ENCODE results near the gene ZNF469. TPM values are rescaled to one million over a fixed set of nuclear protein-coding genes. Genes with fewer than 3 reads are reported as not detected.

Gene ZNF469
- total and polyA plus RNA-seq, 2 donors (not counting 3 experiments of a cell fraction or from before 2014, with no cell fraction given) = 0.90 to 5.7 TPM

DNA sequence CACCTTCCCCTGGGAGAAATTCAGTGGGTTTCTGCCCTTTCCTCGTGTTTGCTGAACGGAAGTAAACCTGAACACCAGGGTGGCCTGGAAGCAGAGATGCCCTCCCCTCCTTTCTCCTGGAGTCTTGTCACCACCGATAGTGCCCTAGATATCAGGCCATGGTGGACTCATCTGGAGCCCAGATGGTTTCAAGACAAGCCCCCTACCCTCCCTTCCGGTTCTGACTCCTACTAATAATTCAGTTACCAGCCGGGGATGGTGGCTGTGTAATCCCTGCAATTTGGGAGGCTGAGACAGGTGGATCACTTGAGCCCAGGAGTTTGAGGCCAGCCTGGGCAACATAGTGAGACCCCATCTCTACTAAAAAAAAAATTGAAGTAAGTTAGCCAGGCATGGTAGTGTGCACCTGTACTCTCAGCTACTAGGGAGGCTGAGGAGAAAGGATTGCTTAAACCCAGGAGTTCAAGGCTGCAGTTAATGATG is 2.4 kb downstream of the ZNF469 start:
- Histone ChIP-seq H3K27me3 (ENCODE audit: control insufficient read depth in 2 of 2, insufficient read depth in 2 of 2, low read length in 2 of 2) (peaks cover 7 to 9% of the 10 kb centered on the region in 2 experiments), H3K36me3 (ENCODE audit: control insufficient read depth in 2 of 2, extremely low read depth in 1 of 2, insufficient read depth in 2 of 2, low read length in 2 of 2) (no peaks in the 10 kb centered on the region), H3K9me1 (replicated peaks; ENCODE audit: control insufficient read depth, extremely low read depth, insufficient read depth, low read length) (no peaks in the 10 kb centered on the region), H3K27ac (ENCODE audit: insufficient read depth, low read depth, low read length) (no peak overlapping the region), H3K9me3 (replicated peaks; ENCODE audit: control insufficient read depth, insufficient read depth, low read length) (no peaks in the 10 kb centered on the region), H3K9ac (replicated peaks; ENCODE audit: extremely low read depth, insufficient read depth, low read length) (no peak overlapping the region), H3K4me1 (ENCODE audit: control insufficient read depth, extremely low read depth, insufficient read depth, low read length) (no peaks in the 10 kb centered on the region), H2AFZ (ENCODE audit: low read depth, low read length) (no peak overlapping the region), H3K4me2 (ENCODE audit: insufficient read depth, low read length) (no peak overlapping the region), H4K20me1 (replicated peaks; ENCODE audit: control insufficient read depth, extremely low read depth, insufficient read depth, low read length) (no peaks in the 10 kb centered on the region), H3K79me2 (ENCODE audit: control insufficient read depth, insufficient read depth, low read length) (no peaks in the 10 kb centered on the region), H3K4me3 (replicated peaks in 1 of 3; ENCODE audit: insufficient read depth in 1 of 3, low read depth in 1 of 3, low read length in 3 of 3) (no peak overlapping the region)
- dilution Hi-C loops (cut with MboI; ENCODE audit: extremely low pct_ligation_motif_present, low sequenced_read_pairs) = no loop called here
- POLR2A ChIA-PET = no interaction called here
- DNase-seq (ENCODE audit: low read depth, low spot score) (no peak), FAIRE-seq (no peak)
- intact Hi-C loops (cut with micrococcal nuclease) = no loop called here
- no TSS peak for BruUV-seq (replicated peaks)
- CTCF ChIA-PET = interaction anchor here (0.8 kb wide), 1 partner anchor 8 kb away, joined by 4 read pairs; no protein-coding TSS in a partner anchor
- TF ChIP-seq POLR2A (IDR thresholded peaks at IDR 0.05; ENCODE audit: low read depth, low read length) (no peak), MYC (IDR thresholded peaks at IDR 0.05; ENCODE audit: low read depth, low read length) (no peak), JUN (IDR thresholded peaks at IDR 0.05; ENCODE audit: borderline replicate concordance, insufficient read depth, insufficient read length, low read depth) (no peak)
- TF ChIP-seq, protein P1, sequence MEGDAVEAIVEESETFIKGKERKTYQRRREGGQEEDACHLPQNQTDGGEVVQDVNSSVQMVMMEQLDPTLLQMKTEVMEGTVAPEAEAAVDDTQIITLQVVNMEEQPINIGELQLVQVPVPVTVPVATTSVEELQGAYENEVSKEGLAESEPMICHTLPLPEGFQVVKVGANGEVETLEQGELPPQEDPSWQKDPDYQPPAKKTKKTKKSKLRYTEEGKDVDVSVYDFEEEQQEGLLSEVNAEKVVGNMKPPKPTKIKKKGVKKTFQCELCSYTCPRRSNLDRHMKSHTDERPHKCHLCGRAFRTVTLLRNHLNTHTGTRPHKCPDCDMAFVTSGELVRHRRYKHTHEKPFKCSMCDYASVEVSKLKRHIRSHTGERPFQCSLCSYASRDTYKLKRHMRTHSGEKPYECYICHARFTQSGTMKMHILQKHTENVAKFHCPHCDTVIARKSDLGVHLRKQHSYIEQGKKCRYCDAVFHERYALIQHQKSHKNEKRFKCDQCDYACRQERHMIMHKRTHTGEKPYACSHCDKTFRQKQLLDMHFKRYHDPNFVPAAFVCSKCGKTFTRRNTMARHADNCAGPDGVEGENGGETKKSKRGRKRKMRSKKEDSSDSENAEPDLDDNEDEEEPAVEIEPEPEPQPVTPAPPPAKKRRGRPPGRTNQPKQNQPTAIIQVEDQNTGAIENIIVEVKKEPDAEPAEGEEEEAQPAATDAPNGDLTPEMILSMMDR (IDR thresholded peaks at IDR 0.05; ENCODE audit: extremely low read depth in 1 of 2, insufficient read depth in 1 of 2, low read depth in 1 of 2, low read length in 2 of 2) = no peak
- TF ChIP-seq, protein P2, sequence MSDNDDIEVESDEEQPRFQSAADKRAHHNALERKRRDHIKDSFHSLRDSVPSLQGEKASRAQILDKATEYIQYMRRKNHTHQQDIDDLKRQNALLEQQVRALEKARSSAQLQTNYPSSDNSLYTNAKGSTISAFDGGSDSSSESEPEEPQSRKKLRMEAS (IDR thresholded peaks at IDR 0.05; ENCODE audit: insufficient read depth, insufficient read length) = no peak
